Right hindlimb (tissue), 1 donor: ENCODE measurements around the gene CFAP46.

Experiments used
- DNase-seq: peaks from one replicate; pipeline ENCODE4 v3.0.0-alpha.2; 2018

The CFAP46 gene

GRCh38 chr10:132764108-132764507 lies 178.3 kb downstream of the CFAP46 start:
- no peak for DNase-seq

DNA sequence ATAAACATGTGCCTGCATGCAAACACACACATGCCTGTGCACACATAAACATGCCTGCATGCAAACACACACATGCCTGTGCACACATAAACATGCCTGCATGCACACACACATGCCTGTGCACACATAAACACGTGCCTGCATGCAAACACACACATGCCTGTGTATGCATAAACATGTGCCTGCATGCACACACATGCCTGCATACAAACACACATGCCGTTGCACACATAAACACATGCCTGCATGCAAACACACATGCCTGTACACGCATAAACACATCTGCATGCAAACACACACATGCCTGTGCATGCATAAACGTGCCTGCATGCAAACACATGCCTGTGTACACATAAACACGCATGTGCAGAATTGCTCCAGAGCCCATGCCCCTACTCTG lies 178.8 kb downstream of the CFAP46 start:
- DNase-seq = no peak

DNA sequence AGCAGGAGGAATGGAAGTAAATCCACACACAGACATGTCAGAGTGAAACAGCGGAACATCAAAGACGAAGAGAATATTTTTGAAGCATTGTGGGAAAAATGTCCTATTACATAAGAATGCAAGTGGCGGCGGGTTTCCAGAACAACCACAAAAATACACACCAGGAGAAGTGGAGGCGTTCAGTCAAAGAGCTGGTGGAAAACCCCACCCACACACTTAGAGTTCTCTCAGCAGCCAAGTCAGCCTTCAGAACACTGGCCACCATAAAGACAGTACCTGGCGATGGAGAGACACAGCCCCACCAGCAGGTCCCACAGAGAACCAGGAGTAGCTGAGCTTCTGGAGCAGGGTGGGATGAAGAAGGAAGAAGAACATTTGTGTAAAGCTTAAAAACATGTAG lies 180.1 kb downstream of the CFAP46 start:
- DNase-seq = no peak

DNA sequence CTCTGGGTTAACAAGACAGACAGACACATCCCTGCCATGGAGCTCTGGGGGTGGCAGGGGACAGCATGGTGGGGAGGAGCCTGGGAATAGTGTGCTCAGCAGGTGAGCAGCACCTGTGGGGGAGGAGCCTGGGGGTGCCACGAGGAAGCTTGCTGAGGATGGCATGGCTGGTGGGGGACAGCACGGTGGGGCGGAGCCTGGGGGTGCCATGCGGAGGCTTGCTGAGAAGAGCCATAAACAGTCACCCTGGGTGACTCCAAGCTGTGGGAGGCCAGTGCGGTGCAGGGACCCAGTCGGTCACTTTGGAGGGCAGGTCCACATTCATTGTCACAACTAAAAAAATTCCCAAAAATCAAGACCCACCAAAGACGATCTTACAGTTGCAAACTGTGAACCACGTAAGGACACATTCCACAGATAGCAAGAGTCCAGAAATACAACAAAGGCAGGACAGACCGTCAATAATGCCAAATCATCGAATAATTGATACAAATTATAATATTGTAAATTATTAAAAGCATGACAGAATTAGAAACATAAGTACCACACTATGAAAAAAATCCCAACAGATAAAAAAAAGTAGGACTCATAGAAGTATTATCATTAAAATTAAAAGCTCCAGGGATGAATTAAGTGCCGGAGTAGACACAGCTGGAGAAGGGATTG lies 180.8 kb downstream of the CFAP46 start:
- no peak for DNase-seq

DNA sequence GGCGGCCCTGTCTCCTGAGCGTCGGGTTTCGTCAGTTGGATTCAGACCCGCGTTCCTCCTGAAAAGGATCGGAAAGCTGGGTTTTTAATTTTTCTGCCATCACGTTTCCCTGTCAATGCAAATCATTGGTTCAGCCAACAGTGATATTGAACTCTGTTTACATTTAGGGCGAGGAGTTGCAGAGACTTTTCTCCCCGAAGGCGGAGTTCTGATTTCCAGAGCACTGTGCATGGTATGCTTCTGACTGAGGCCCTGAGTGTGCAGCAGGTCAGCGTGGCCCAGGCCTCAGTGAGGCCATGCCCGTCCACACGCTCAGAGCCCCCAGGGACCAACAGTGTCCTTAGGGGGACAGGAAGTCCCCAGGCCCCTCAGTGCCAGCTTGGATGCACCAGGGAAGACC lies 183.5 kb downstream of the CFAP46 start:
- no peak for DNase-seq
